ENCODE measurements around the gene PLSCR5.

PLSCR5 gene

GRCh38 chr3:146605106-146605505 lies at the start of gene PLSCR5:
TSS of gene PLSCR5 (minus strand) at chr3:146605346. CDS start at chr3:146605212, 134 bp downstream.
- Histone ChIP-seq H3K9me3 (ENCODE audit: control insufficient read depth, insufficient read depth, low read length) (no peaks in the 10 kb centered on the region), H3K9ac (ENCODE audit: low read depth, low read length) (no peak within 1 kb of the TSS), H3K4me1 (ENCODE audit: control insufficient read depth, insufficient read depth, low read length) (peaks cover 4% of the 10 kb centered on the region; the same call in 1 of the 2 replicates), H3K36me3 (ENCODE audit: control insufficient read depth, insufficient read depth, low read length) (no peaks in the 10 kb centered on the region), H3K27ac (ENCODE audit: low read depth, low read length) (no peak within 1 kb of the TSS), H3K27me3 (ENCODE audit: control insufficient read depth, insufficient read depth, low read length) (no peaks in the 10 kb centered on the region), H3K4me3 (ENCODE audit: low read depth, low read length) (no peak within 1 kb of the TSS)

DNA sequence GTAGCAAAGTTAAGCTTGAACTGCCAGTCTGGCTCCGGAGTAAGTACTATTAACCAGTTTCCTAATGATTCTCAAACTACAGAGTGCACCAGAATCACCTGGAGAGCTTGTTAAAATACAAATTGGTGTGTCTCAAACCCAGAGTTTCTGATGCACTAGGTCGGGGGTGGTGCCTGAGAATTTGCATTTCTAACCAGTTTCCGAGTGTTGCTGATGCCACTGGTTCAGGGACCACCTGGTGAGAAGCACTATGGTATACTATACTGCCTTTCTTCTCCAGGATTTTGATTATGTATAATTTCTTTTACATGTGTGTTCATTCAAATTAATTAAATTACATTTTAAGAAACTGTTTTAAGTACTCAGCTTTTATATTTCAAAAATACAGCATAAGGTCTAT lies 48.8 kb upstream of the PLSCR5 start:
- Histone ChIP-seq H3K27ac (ENCODE audit: low read depth, low read length) (no peak overlapping the region), H3K36me3 (ENCODE audit: control insufficient read depth, insufficient read depth, low read length) (no peaks in the 10 kb centered on the region), H3K27me3 (ENCODE audit: control insufficient read depth, insufficient read depth, low read length) (no peaks in the 10 kb centered on the region), H3K9ac (ENCODE audit: low read depth, low read length) (no peak overlapping the region), H3K4me3 (ENCODE audit: low read depth, low read length) (no peak overlapping the region; the same call in 1 of the 2 replicates), H3K9me3 (ENCODE audit: control insufficient read depth, insufficient read depth, low read length) (no peaks in the 10 kb centered on the region), H3K4me1 (ENCODE audit: control insufficient read depth, insufficient read depth, low read length) (peaks cover 28% of the 10 kb centered on the region)

DNA sequence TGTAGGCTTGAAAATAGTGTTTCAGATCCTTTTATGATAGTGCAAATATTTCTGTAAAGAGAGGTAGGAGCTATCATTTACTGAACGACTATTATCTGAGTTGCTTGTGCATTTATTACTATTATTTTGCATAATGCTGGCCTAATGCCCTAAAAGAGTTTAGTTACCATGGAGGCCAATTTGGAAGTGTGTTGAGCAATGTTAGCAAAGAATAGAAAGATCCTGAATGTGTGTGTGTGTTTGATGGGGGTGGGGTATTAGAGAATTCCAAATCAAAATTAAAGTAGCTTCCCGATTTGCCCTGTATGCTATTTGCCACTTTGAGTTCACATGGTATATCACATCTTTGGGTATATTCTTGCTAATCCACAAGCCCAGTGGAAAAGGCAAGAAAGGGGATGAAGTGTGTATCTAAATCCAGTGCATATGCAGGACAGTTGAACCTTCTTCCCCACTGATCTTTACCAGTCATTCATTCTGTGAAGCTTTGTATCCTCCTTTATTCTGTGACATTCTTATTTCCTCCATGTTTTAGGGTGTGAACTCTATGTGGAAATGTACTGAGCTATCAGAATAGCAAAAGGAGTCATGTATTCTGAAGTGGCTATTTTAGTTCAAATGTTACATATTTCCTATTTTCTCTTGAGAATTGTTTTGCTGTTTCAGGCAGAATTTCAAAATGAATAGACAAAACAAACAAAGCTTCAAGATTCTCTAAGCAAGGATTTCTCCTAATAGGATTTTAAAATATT lies 45.7 kb upstream of the PLSCR5 start:
- no peak overlapping the region for H3K4me3 ChIP-seq (ENCODE audit: low read depth, low read length)
- H3K4me1 ChIP-seq (ENCODE audit: control insufficient read depth, insufficient read depth, low read length): peaks cover 32% of the 10 kb centered on the region
- H3K9me3 ChIP-seq (ENCODE audit: control insufficient read depth, insufficient read depth, low read length): no peaks in the 10 kb centered on the region
- no peak overlapping the region for H3K27ac ChIP-seq (ENCODE audit: low read depth, low read length)
- H3K36me3 ChIP-seq (ENCODE audit: control insufficient read depth, insufficient read depth, low read length): no peaks in the 10 kb centered on the region
- H3K27me3 ChIP-seq (ENCODE audit: control insufficient read depth, insufficient read depth, low read length): no peaks in the 10 kb centered on the region
- no peak overlapping the region for H3K9ac ChIP-seq (ENCODE audit: low read depth, low read length)

DNA sequence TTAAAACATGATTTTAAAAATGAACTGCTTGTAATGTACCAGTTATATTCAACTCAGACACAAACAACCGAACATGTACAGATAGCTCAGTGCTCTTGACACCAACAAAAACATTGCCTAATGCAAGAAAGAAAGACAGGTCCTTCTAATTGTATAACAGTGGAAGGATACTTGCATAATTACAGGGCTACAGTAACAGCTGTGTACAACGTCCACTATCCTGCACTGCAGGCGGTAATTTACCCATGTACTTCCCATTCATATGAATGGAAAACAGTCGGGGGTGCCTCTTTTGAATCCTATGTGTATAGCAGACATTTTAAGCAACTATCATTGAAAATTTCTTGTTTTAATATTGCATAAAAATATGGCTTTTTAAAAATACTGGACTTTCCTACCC lies 41.1 kb upstream of the PLSCR5 start:
- H3K9ac ChIP-seq (ENCODE audit: low read depth, low read length): no peak overlapping the region
- H3K4me3 ChIP-seq (ENCODE audit: low read depth, low read length): no peak overlapping the region
- H3K36me3 ChIP-seq (ENCODE audit: control insufficient read depth, insufficient read depth, low read length): no peaks in the 10 kb centered on the region
- H3K27ac ChIP-seq (ENCODE audit: low read depth, low read length): no peak overlapping the region
- no peaks in the 10 kb centered on the region for H3K9me3 ChIP-seq (ENCODE audit: control insufficient read depth, insufficient read depth, low read length)
- peaks cover 9% of the 10 kb centered on the region; the same call in 1 of the 2 replicates for H3K4me1 ChIP-seq (ENCODE audit: control insufficient read depth, insufficient read depth, low read length)
- no peaks in the 10 kb centered on the region for H3K27me3 ChIP-seq (ENCODE audit: control insufficient read depth, insufficient read depth, low read length)

DNA sequence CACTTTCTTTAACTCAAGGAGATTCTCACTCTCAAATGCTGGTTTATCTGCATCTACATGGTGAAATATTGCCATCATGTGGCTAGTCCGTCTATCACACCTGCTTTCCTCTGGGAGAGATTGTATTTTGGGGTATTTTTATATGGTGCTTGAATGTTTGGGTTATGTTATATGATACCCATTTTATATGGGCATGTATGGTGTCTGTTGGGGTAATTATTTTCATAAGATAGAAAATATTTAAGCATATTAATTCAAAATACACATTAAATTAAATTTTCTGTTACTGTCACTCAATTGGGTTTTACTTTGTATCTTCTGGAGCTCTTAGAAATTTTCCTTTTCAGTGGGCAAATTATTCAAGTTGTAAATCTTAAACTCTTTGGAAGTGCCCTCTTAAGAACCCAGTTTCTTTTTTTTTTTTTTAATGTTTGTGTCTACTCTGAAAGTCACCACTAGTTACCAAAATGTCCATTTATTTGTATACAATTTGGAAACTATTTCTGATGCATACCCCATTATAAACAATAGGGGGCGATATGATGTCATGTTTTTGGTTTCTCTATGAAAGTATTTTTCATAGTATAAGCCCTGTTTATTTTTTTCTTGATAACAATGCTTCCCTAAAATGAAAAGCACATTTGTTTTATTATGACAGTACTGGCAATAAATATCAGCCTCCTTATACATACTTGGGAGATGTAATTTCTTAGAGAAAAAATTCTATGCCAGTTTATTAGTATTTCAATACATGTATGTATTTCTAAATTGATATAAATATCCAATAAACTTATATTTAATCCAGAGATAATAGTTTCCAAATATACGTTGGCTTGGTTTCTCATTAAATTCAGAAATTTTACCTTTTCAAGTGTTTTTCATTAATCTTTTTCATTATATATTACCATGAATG lies 36.1 kb upstream of the PLSCR5 start:
- Histone ChIP-seq H3K9me3 (ENCODE audit: control insufficient read depth, insufficient read depth, low read length) (no peaks in the 10 kb centered on the region), H3K9ac (ENCODE audit: low read depth, low read length) (no peak overlapping the region), H3K27ac (ENCODE audit: low read depth, low read length) (no peak overlapping the region), H3K27me3 (ENCODE audit: control insufficient read depth, insufficient read depth, low read length) (no peaks in the 10 kb centered on the region), H3K4me3 (ENCODE audit: low read depth, low read length) (no peak overlapping the region), H3K4me1 (ENCODE audit: control insufficient read depth, insufficient read depth, low read length) (peaks cover 11% of the 10 kb centered on the region), H3K36me3 (ENCODE audit: control insufficient read depth, insufficient read depth, low read length) (no peaks in the 10 kb centered on the region)

DNA sequence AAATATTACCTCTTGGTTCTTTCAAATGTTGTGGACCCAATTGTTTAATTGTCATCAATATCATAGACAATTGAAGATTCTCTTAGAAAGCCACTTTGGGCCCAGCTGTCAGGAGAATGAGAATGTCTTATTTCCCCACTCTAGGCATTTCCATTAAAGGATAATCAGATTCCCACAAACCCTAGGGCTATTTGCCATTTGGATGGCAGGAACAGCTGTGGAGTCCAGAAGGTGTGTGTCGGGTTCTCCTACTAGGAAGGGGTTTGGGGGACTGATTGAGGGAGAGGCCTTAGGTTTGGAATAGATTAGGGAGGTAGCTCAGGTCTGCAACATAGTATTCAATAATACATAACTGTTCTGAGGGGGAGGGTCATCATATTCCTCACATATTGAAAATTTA lies 35.2 kb upstream of the PLSCR5 start:
- H3K9me3 ChIP-seq (ENCODE audit: control insufficient read depth, insufficient read depth, low read length): no peaks in the 10 kb centered on the region
- H3K27me3 ChIP-seq (ENCODE audit: control insufficient read depth, insufficient read depth, low read length): no peaks in the 10 kb centered on the region
- no peaks in the 10 kb centered on the region for H3K36me3 ChIP-seq (ENCODE audit: control insufficient read depth, insufficient read depth, low read length)
- no peak overlapping the region for H3K4me3 ChIP-seq (ENCODE audit: low read depth, low read length)
- H3K4me1 ChIP-seq (ENCODE audit: control insufficient read depth, insufficient read depth, low read length): peaks cover 11% of the 10 kb centered on the region
- H3K9ac ChIP-seq (ENCODE audit: low read depth, low read length): no peak overlapping the region
- no peak overlapping the region for H3K27ac ChIP-seq (ENCODE audit: low read depth, low read length)

GRCh38 chr3:146638718-146639117 lies 33.6 kb upstream of the PLSCR5 start:
- no peak overlapping the region for H3K9ac ChIP-seq (ENCODE audit: low read depth, low read length)
- H3K4me3 ChIP-seq (ENCODE audit: low read depth, low read length): no peak overlapping the region

DNA sequence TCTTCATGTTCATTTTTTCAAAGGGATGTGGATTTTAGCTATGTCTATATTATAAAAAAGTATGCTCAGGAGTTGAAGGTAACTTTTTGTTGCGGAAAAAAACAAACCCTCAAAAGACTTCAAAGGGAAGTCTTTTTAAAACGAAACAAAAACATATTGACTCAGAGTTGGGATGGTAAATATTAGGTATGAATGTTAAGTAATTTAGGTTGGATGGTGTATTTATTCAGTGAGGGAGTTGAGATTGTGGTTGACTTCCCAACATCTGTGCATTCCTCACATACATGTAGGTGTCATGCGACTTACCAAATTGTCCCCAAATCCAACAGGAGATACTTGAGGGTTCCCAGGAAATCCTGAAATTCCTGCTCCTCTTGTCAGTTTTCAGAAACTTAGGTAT lies 32.7 kb upstream of the PLSCR5 start:
- Histone ChIP-seq H3K27ac (ENCODE audit: low read depth, low read length) (no peak overlapping the region), H3K4me1 (ENCODE audit: control insufficient read depth, insufficient read depth, low read length) (peaks cover 6% of the 10 kb centered on the region; the same call in 1 of the 2 replicates), H3K9ac (ENCODE audit: low read depth, low read length) (no peak overlapping the region), H3K4me3 (ENCODE audit: low read depth, low read length) (no peak overlapping the region), H3K9me3 (ENCODE audit: control insufficient read depth, insufficient read depth, low read length) (no peaks in the 10 kb centered on the region), H3K36me3 (ENCODE audit: control insufficient read depth, insufficient read depth, low read length) (no peaks in the 10 kb centered on the region), H3K27me3 (ENCODE audit: control insufficient read depth, insufficient read depth, low read length) (no peaks in the 10 kb centered on the region)

More at GRCh38 chr3:146638718-146639117, 33.6 kb upstream of the PLSCR5 start:
- Histone ChIP-seq H3K9me3 (ENCODE audit: control insufficient read depth, insufficient read depth, low read length) (no peaks in the 10 kb centered on the region), H3K27ac (ENCODE audit: low read depth, low read length) (no peak overlapping the region), H3K36me3 (ENCODE audit: control insufficient read depth, insufficient read depth, low read length) (no peaks in the 10 kb centered on the region), H3K4me1 (ENCODE audit: control insufficient read depth, insufficient read depth, low read length) (peaks cover 11% of the 10 kb centered on the region), H3K27me3 (ENCODE audit: control insufficient read depth, insufficient read depth, low read length) (no peaks in the 10 kb centered on the region)

DNA sequence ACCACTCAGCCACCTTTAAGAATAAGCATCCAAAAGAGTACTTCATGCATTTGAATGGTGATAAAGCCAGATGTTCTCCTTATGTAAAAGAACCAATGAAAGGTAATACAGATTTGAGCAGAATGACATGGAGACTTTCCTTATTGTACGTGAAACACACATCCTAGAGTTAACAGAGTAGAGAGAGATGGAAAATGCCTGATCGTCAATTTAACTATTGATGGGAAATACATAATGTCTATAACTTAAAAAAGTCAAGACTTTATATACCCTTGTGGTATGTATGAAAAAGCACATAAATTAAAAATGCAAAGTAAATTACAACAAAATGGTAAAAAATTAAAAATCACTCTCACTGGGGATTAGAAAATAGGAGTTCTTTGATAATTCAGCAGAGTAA lies 31.7 kb upstream of the PLSCR5 start:
- Histone ChIP-seq H3K36me3 (ENCODE audit: control insufficient read depth, insufficient read depth, low read length) (no peaks in the 10 kb centered on the region), H3K9me3 (ENCODE audit: control insufficient read depth, insufficient read depth, low read length) (no peaks in the 10 kb centered on the region), H3K27ac (ENCODE audit: low read depth, low read length) (no peak overlapping the region), H3K27me3 (ENCODE audit: control insufficient read depth, insufficient read depth, low read length) (no peaks in the 10 kb centered on the region), H3K9ac (ENCODE audit: low read depth, low read length) (no peak overlapping the region), H3K4me1 (ENCODE audit: control insufficient read depth, insufficient read depth, low read length) (peaks cover 6% of the 10 kb centered on the region; the same call in 1 of the 2 replicates), H3K4me3 (ENCODE audit: low read depth, low read length) (no peak overlapping the region)

DNA sequence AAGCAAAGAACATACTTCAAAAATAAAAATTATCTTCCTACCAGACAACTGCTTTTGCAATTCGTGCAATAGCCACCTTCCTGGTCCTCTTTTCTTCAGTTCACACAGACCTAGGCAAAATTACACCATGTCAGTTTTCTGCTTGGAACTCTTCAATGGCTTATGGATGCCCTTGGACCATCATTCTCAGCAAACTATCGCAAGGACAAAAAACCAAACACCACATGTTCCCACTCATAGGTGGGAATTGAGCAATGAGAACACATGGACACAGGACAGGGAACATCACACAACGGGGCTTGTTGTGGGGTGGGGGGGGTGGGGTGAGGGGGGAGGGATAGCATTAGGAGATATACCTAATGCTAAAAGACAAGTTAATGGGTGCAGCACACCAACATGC lies 29.2 kb upstream of the PLSCR5 start:
- Histone ChIP-seq H3K4me3 (ENCODE audit: low read depth, low read length) (no peak overlapping the region), H3K27ac (ENCODE audit: low read depth, low read length) (no peak overlapping the region), H3K9ac (ENCODE audit: low read depth, low read length) (no peak overlapping the region), H3K27me3 (ENCODE audit: control insufficient read depth, insufficient read depth, low read length) (no peaks in the 10 kb centered on the region), H3K9me3 (ENCODE audit: control insufficient read depth, insufficient read depth, low read length) (no peaks in the 10 kb centered on the region), H3K36me3 (ENCODE audit: control insufficient read depth, insufficient read depth, low read length) (no peaks in the 10 kb centered on the region), H3K4me1 (ENCODE audit: control insufficient read depth, insufficient read depth, low read length) (peaks cover 6% of the 10 kb centered on the region; the same call in 1 of the 2 replicates)

GRCh38 chr3:146628671-146629070 lies 23.5 kb upstream of the PLSCR5 start:
- H3K9me3 ChIP-seq (ENCODE audit: control insufficient read depth, insufficient read depth, low read length): no peaks in the 10 kb centered on the region
- H3K4me1 ChIP-seq (ENCODE audit: control insufficient read depth, insufficient read depth, low read length): no peaks in the 10 kb centered on the region; the same call in 1 of the 2 replicates
- H3K36me3 ChIP-seq (ENCODE audit: control insufficient read depth, insufficient read depth, low read length): no peaks in the 10 kb centered on the region
- H3K27me3 ChIP-seq (ENCODE audit: control insufficient read depth, insufficient read depth, low read length): no peaks in the 10 kb centered on the region
- no peak overlapping the region for H3K4me3 ChIP-seq (ENCODE audit: low read depth, low read length)
- no peak overlapping the region for H3K9ac ChIP-seq (ENCODE audit: low read depth, low read length)
- no peak overlapping the region for H3K27ac ChIP-seq (ENCODE audit: low read depth, low read length)
